Caco-2 (cell line): ENCODE results near the gene SCN3B. TPM values are rescaled to one million over a fixed set of nuclear protein-coding genes. Genes with fewer than 3 reads are reported as not detected.

Source experiments
- BruUV-seq: library from RNA; stranded (reverse); fragments of 400-500 nt; replicated peaks from 2 replicates; lab custom pipeline; 2021; lab: Mats Ljungman, UMichigan
- CTCF ChIA-PET: fragments of 300-600 bp; sonication (Branson Sonifier 250); formaldehyde crosslinking; loops from one replicate; lab custom pipeline; 2022; ENCODE audit warnings: antibody characterized with exemption; lab: Charles Lee
- POLR2A ChIA-PET: fragments of 300-600 bp; sonication (Branson Sonifier 250); formaldehyde crosslinking; loops from one replicate; lab custom pipeline; 2022; ENCODE audit warnings: antibody characterized with exemption; lab: Charles Lee
- DNase-seq, 2 experiments: peaks; one replicate each; pipeline versions ENCODE4 v3.0.0 to v3.0.0-alpha.2; 2020 to 2022
- H3K27me3 ChIP-seq: replicated peaks from 2 replicates; pipeline ENCODE4 v1.6.0; 2011; ENCODE audit warnings: low read length; ENCODE audit not compliant: control insufficient read depth, insufficient read depth
- H3K36me3 ChIP-seq: 2 replicates; pipeline ENCODE4 v1.5.1; 2011; ENCODE audit warnings: low read length; ENCODE audit not compliant: control insufficient read depth, insufficient read depth
- H3K4me1 ChIP-seq: fragments of 250-450 bp; sonication (Bioruptor Pico); 2 replicates; pipeline ENCODE4 v1.5.1; 2020; ENCODE audit warnings: mild to moderate bottlenecking
- H3K4me3 ChIP-seq: 2 replicates; pipeline ENCODE4 v1.5.1; 2011; ENCODE audit warnings: low read depth, mild to moderate bottlenecking, control low read depth, low read length
- H3K9me3 ChIP-seq: fragments of 250-450 bp; sonication (Bioruptor Pico); 2 replicates; pipeline ENCODE4 v1.5.1; 2020; ENCODE audit warnings: mild to moderate bottlenecking, moderate library complexity
- H3K27ac Mint-ChIP-seq: one replicate; pipeline ENCODE4 v1.8.0; 2022; ENCODE audit warnings: mixed read lengths; ENCODE audit not compliant: unreplicated experiment
- H3K27me3 Mint-ChIP-seq: one replicate; pipeline ENCODE4 v1.8.0; 2022; ENCODE audit warnings: mixed read lengths; ENCODE audit not compliant: insufficient read depth, unreplicated experiment
- H3K36me3 Mint-ChIP-seq: one replicate; pipeline ENCODE4 v1.8.0; 2022; ENCODE audit warnings: mild to moderate bottlenecking, mixed read lengths; ENCODE audit not compliant: insufficient read depth, unreplicated experiment
- H3K4me1 Mint-ChIP-seq: one replicate; pipeline ENCODE4 v1.8.0; 2022; ENCODE audit warnings: low read depth, mixed read lengths; ENCODE audit not compliant: unreplicated experiment
- H3K4me3 Mint-ChIP-seq: one replicate; pipeline ENCODE4 v1.8.0; 2022; ENCODE audit warnings: mild to moderate bottlenecking, moderate library complexity, mixed read lengths; ENCODE audit not compliant: unreplicated experiment
- H3K9me3 Mint-ChIP-seq: one replicate; pipeline ENCODE4 v1.8.0; 2022; ENCODE audit warnings: mixed read lengths; ENCODE audit not compliant: unreplicated experiment
- intact Hi-C: fragments of 100-400 bp; cut with micrococcal nuclease; formaldehyde crosslinking; loops from one replicate; pipeline ENCODE4 v1.10.0; 2022; ENCODE audit not compliant: unreplicated experiment
- total RNA-seq: library from RNA; stranded (reverse); gene quantifications from 2 replicates; pipeline ENCODE4 v1.2.3, GENCODE V29; 2022
- TF ChIP-seq, protein P1 (sequence below), 2 experiments: fragments of 200-600 bp in 1 of 2; IDR thresholded peaks; 1 replicate in 1 of 2; 2 replicates in 1 of 2; pipeline versions ENCODE4 v1.5.1 to v1.8.0; 2011 to 2022; ENCODE audit warnings: antibody characterized with exemption in 1 of 2, control low read depth in 1 of 2, inconsistent platforms in 1 of 2, low read depth in 1 of 2, low read length in 1 of 2, mild to moderate bottlenecking in 1 of 2, moderate library complexity in 1 of 2; ENCODE audit not compliant: insufficient read depth in 1 of 2, severe bottlenecking in 1 of 2, unreplicated experiment in 1 of 2

SCN3B gene
- total RNA-seq, 1 experiment from 2014 or later, result 0.82 TPM

DNA sequence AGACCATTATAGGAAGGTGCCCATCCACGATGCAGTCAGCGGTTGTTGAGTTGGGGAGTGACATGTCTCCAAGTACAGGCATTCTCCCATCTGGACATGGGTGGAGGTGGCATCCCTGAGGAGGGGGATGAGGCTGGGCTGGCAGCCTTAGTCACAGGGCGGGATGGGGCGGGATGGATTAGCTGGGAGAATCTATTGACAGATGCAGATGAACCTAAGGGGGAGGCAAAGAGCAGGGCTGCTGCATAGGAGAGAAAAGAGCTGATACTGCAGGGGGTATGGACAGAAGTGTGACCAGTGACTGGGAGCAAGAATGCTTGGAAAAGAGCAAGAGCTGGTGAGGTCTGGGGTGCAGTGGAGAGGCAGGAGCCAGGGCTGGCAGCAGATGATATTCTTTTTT is 42.7 kb downstream of the SCN3B start:
- Mint-ChIP-seq H3K27ac (no peak overlapping the region), H3K9me3 (no peaks in the 10 kb centered on the region), H3K27me3 (peaks cover 12% of the 10 kb centered on the region), H3K4me3 (no peak overlapping the region), H3K36me3 (no peaks in the 10 kb centered on the region), H3K4me1 (no peaks in the 10 kb centered on the region)
- no TSS peak for BruUV-seq
- no peaks in the 10 kb centered on the region for H3K9me3 ChIP-seq
- H3K36me3 ChIP-seq, result no peaks in the 10 kb centered on the region
- no peak overlapping the region for H3K4me3 ChIP-seq
- CTCF ChIA-PET, result no interaction called here
- H3K27me3 ChIP-seq, result no peaks in the 10 kb centered on the region
- POLR2A ChIA-PET, result no interaction called here
- DNase-seq, result no peak
- H3K4me1 ChIP-seq, result no peaks in the 10 kb centered on the region
- intact Hi-C loops, result no loop called here
- TF ChIP-seq, protein P1, sequence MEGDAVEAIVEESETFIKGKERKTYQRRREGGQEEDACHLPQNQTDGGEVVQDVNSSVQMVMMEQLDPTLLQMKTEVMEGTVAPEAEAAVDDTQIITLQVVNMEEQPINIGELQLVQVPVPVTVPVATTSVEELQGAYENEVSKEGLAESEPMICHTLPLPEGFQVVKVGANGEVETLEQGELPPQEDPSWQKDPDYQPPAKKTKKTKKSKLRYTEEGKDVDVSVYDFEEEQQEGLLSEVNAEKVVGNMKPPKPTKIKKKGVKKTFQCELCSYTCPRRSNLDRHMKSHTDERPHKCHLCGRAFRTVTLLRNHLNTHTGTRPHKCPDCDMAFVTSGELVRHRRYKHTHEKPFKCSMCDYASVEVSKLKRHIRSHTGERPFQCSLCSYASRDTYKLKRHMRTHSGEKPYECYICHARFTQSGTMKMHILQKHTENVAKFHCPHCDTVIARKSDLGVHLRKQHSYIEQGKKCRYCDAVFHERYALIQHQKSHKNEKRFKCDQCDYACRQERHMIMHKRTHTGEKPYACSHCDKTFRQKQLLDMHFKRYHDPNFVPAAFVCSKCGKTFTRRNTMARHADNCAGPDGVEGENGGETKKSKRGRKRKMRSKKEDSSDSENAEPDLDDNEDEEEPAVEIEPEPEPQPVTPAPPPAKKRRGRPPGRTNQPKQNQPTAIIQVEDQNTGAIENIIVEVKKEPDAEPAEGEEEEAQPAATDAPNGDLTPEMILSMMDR (IDR thresholded peaks at IDR 0.05; ENCODE audit: insufficient read depth in 1 of 2, low read depth in 1 of 2, low read length in 1 of 2, severe bottlenecking in 1 of 2, unreplicated experiment in 1 of 2), result no peak

DNA sequence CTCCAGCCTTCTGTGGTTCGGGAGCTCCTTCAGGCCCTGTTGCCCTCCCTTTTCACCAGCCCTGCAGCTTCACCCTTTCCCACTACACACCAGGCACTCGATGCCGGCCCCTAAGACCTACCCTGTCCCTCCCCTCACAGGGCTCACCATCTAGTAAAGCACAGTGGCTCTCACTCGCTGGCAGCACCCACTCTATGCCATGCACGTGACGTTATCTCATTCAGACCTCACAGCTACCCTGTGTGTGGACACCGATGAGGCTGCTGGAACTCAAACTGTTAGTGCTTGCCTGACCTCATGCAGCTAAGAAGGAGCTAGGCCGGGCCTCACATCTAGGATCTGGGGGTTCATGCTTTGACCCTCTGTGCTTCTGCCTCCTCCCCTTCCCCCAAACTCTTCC is 45.5 kb downstream of the SCN3B start:
- ChIA-PET POLR2A (no interaction called here), CTCF (no interaction called here)
- H3K27me3 ChIP-seq, result no peaks in the 10 kb centered on the region
- intact Hi-C loops, result no loop called here
- no peaks in the 10 kb centered on the region for H3K4me1 Mint-ChIP-seq
- H3K36me3 ChIP-seq, result no peaks in the 10 kb centered on the region
- H3K36me3 Mint-ChIP-seq, result no peaks in the 10 kb centered on the region
- H3K27me3 Mint-ChIP-seq, result peaks cover 17% of the 10 kb centered on the region
- no peak overlapping the region for H3K4me3 Mint-ChIP-seq
- H3K9me3 Mint-ChIP-seq, result no peaks in the 10 kb centered on the region
- DNase-seq, result no peak
- H3K27ac Mint-ChIP-seq, result no peak overlapping the region
- no peaks in the 10 kb centered on the region for H3K4me1 ChIP-seq
- no peaks in the 10 kb centered on the region for H3K9me3 ChIP-seq
- H3K4me3 ChIP-seq, result no peak overlapping the region
- BruUV-seq, result no TSS peak
- TF ChIP-seq, protein P1 (IDR thresholded peaks at IDR 0.05; ENCODE audit: insufficient read depth in 1 of 2, low read depth in 1 of 2, low read length in 1 of 2, severe bottlenecking in 1 of 2, unreplicated experiment in 1 of 2), result no peak

DNA sequence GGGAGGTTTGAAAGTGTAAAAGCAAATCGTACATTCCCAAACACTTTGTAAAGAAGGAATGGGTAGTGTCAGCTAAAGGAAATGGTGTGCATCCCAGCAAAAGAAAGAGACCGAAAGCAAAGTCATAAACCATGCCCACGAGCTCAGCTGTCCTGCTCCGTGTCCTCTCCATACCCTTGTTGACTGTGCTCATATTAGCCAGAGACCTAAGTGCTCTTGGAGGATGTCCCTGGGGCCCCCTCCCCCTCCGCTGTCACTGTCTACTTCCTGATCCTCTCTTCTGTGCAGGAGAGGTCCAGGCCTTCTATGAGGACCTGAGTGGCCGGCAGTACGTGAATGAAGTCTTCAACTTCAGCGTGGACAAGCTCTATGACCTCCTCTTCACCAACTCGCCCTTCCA is 46.1 kb downstream of the SCN3B start:
- no peaks in the 10 kb centered on the region for H3K4me1 Mint-ChIP-seq
- no peak for DNase-seq
- ChIA-PET POLR2A (no interaction called here), CTCF (no interaction called here)
- H3K27ac Mint-ChIP-seq, result no peak overlapping the region
- Histone ChIP-seq H3K36me3 (no peaks in the 10 kb centered on the region), H3K4me3 (no peak overlapping the region), H3K27me3 (no peaks in the 10 kb centered on the region), H3K9me3 (no peaks in the 10 kb centered on the region), H3K4me1 (no peaks in the 10 kb centered on the region)
- H3K36me3 Mint-ChIP-seq, result no peaks in the 10 kb centered on the region
- intact Hi-C loops, result no loop called here
- peaks cover 22% of the 10 kb centered on the region for H3K27me3 Mint-ChIP-seq
- H3K4me3 Mint-ChIP-seq, result no peak overlapping the region
- H3K9me3 Mint-ChIP-seq, result no peaks in the 10 kb centered on the region
- TF ChIP-seq, protein P1 (IDR thresholded peaks at IDR 0.05; ENCODE audit: insufficient read depth in 1 of 2, low read depth in 1 of 2, low read length in 1 of 2, severe bottlenecking in 1 of 2, unreplicated experiment in 1 of 2), result no peak
- BruUV-seq, result no TSS peak
